AG09319 (cell line): ENCODE data around the gene RNF220.

ENCODE experiments used
- DNase-seq: peaks from one replicate; pipeline ENCODE4 v3.0.0-alpha.2; 2010; ENCODE audit warnings: low read depth; ENCODE audit errors: extremely low read depth
- CTCF ChIP-seq: IDR thresholded peaks from 2 replicates; pipeline ENCODE4 v1.5.1; 2011; ENCODE audit warnings: low read depth, mild to moderate bottlenecking, inconsistent platforms, low read length, moderate library complexity

Gene RNF220

DNA sequence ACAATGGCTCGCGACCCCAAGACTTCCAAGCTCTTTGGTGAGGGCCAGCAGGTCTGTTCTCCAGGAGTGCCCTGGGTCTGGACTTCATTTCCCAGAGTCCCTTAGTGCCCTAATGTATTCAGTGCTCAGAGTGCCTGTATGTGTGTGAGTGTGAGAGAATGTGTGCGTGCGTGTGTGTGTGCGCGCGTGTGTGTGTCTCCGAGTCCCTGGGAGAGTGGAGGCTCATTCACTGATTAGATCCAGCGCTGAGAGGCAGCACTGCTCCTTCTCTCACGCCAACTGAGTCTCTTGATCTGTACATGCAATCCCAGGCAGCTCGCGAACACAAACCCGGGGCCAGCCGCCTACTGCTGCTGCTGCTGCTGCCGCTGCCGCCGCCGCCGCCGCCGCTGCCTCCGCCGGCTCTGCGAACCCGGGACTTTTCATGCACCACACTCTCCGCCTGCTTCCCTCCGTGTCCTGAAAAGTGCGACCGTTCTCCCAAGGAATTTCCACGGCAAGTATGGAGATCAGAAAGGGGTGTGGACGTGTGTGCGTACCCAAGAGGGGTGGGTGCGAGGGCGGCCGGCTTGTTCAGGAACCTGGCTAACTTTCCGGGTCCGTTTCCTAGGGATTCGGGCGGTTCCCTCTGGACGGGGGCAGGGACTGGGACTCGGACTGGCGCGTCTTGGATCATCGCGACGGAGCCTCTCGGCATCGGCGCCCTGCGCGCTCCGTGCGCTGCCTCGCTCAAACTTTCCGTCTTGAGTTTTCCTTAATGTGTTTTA lies at the start of gene RNF220:
Gene RNF220, plus strand, starts transcription at position 225 of the 767 bp plus-strand sequence.
- no peak for TF ChIP-seq CTCF
- DNase-seq, result peak; percentile 30

- DNase-seq, result no peak
Observed at GRCh38 chr1:44355582-44356305, 49.3 kb upstream of the RNF220 start.

GRCh38 chr1:44357710-44358109 lies 47.3 kb upstream of the RNF220 start:
- no peak for TF ChIP-seq CTCF
- DNase-seq, result no peak

More at GRCh38 chr1:44355582-44356305, 49.3 kb upstream of the RNF220 start:
- TF ChIP-seq CTCF, result no peak

- no peak for DNase-seq
- TF ChIP-seq CTCF, result no peak
Observed at GRCh38 chr1:44359234-44359935, 45.7 kb upstream of the RNF220 start.

DNA sequence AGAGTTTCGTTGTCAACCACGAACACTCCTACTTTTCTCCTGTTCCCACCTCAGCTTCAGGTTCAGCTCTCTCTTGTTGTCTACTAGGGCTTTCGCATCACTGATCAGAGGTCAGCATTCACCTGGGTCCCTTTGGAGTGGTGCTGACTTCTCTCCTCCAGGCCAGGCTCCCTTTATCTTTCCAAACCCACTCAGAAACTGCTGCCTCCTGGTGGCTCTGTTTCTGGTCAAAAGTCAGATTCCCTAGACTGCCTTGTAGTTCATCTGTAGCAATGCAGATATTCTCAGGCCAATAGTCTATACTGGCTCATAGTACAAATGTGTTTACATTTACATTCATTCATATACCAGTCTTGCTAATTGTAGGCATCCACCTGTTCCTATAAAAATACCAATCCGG lies 43.6 kb upstream of the RNF220 start:
- TF ChIP-seq CTCF, result peak; percentile 15
- DNase-seq, result no peak

DNA sequence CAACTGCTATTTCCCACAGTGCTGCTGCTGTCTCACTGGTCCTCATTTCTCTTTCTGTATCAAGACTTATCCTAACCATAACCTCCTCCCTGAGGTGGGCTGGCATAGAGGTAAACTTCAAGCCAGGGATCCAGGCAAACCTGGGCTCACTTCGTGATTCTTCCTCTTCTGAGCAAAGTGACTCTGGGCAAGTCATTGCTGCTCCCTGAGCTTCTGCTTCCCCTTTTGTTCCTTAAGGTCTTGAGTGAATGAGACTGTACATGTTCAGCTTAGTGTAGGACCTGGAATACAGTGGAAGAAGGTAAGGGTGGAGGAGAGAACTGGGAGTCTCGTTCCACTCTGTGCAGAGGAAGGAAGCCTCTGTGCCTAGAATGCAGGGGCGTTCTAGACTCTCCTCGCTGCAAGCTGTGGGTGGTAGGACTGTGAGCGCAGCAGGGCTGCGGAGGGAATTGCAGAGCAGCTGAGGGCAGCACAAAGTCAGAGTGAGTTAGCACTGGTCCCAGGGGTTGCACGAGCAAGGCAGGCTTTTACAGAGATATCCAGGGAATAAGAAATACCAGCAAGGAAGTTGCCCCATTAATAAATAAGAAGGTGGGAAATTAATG lies 38.6 kb upstream of the RNF220 start:
- no peak for TF ChIP-seq CTCF

More for the DNA sequence above, 38.6 kb upstream of the RNF220 start:
- no peak for DNase-seq
